OCI-LY1 (cell line): Measurements from ENCODE around the gene TOR1AIP1.

Source experiments
- H2AFZ ChIP-seq: fragments of 200-600 bp; sonication (generic), shearing (Covaris generic); 2 replicates; pipeline ENCODE4 v1.6.0; 2014; ENCODE audit warnings: antibody characterized with exemption, mild to moderate bottlenecking, low read length
- H3F3A ChIP-seq: fragments of 200-600 bp; sonication (generic), shearing (Covaris generic); 2 replicates; pipeline ENCODE4 v1.6.0; 2014; ENCODE audit warnings: mild to moderate bottlenecking, antibody characterized with exemption, low read length, moderate library complexity; ENCODE audit not compliant: insufficient read depth
- H3K27ac ChIP-seq: fragments of 200-600 bp; sonication (generic); 2 replicates; pipeline ENCODE4 v1.5.1; 2014; ENCODE audit warnings: low read length, mixed run types, mild to moderate bottlenecking, low read depth; ENCODE audit not compliant: poor library complexity, severe bottlenecking
- H3K27me3 ChIP-seq: fragments of 200-600 bp; sonication (generic); 2 replicates; pipeline ENCODE4 v1.6.0; 2014; ENCODE audit warnings: antibody characterized with exemption, mild to moderate bottlenecking, low read length, moderate library complexity; ENCODE audit not compliant: insufficient read depth
- H3K36me3 ChIP-seq: fragments of 200-600 bp; sonication (generic); 2 replicates; pipeline ENCODE4 v1.6.1; 2014; ENCODE audit warnings: mild to moderate bottlenecking, antibody characterized with exemption, low read length, moderate library complexity, mixed read lengths; ENCODE audit not compliant: insufficient read depth
- H3K4me1 ChIP-seq: fragments of 200-600 bp; sonication (generic); 2 replicates; pipeline ENCODE4 v1.5.1; 2014; ENCODE audit warnings: mild to moderate bottlenecking, low read length, moderate library complexity; ENCODE audit not compliant: insufficient read depth, severe bottlenecking
- H3K4me2 ChIP-seq: fragments of 200-600 bp; sonication (generic), shearing (Covaris generic); 2 replicates; pipeline ENCODE4 v1.6.1; 2014; ENCODE audit warnings: low read length
- H3K4me3 ChIP-seq: fragments of 200-600 bp; sonication (generic); 2 replicates; pipeline ENCODE4 v1.5.1; 2014; ENCODE audit warnings: low read length, low read depth, mild to moderate bottlenecking, mixed read lengths; ENCODE audit not compliant: poor library complexity, severe bottlenecking
- H3K79me2 ChIP-seq: fragments of 200-600 bp; shearing (Covaris generic); 2 replicates; pipeline ENCODE4 v1.6.1; 2016; ENCODE audit warnings: mixed run types, low read length, mixed read lengths; ENCODE audit not compliant: insufficient read depth
- H3K9ac ChIP-seq: fragments of 200-600 bp; sonication (generic), shearing (Covaris generic); 2 replicates; pipeline ENCODE4 v1.6.1; 2014; ENCODE audit warnings: mild to moderate bottlenecking, low read length, mixed read lengths
- H3K9me2 ChIP-seq: fragments of 200-600 bp; sonication (generic), shearing (Covaris generic); 2 replicates; pipeline ENCODE4 v1.6.1; 2014; ENCODE audit warnings: low read depth, mild to moderate bottlenecking, low read length, mixed read lengths
- H3K9me3 ChIP-seq: fragments of 200-600 bp; shearing (Covaris generic); 2 replicates; pipeline ENCODE4 v1.6.1; 2014; ENCODE audit warnings: low read length, mixed read lengths
- H4K20me1 ChIP-seq: fragments of 200-600 bp; sonication (generic), shearing (Covaris generic); 2 replicates; pipeline ENCODE4 v1.6.0; 2016; ENCODE audit warnings: mild to moderate bottlenecking, low read length; ENCODE audit not compliant: insufficient read depth
- EZH2 ChIP-seq: fragments of 200-600 bp; sonication (generic), shearing (Covaris generic); IDR thresholded peaks from 2 replicates; pipeline ENCODE4 v1.8.0; 2017; ENCODE audit warnings: borderline replicate concordance, mixed run types, mild to moderate bottlenecking, antibody characterized with exemption, low read length, moderate library complexity, mixed read lengths
- TF ChIP-seq, protein P1 (sequence below): fragments of 200-600 bp; sonication (generic), shearing (Covaris generic); IDR thresholded peaks from 2 replicates; pipeline ENCODE4 v1.5.1; 2017; ENCODE audit warnings: mild to moderate bottlenecking, antibody characterized with exemption, low read length, moderate library complexity, mixed read lengths

Gene TOR1AIP1

GRCh38 chr1:179876300-179876715, 5.8 kb upstream of the TOR1AIP1 start:
- Histone ChIP-seq H3K4me1 (peaks cover 58% of the 10 kb centered on the region), H3K36me3 (peaks cover 33% of the 10 kb centered on the region; the same call in 1 of the 2 replicates), H3K4me2 (peak overlapping the region; percentile 96), H4K20me1 (no peaks in the 10 kb centered on the region), H3K4me3 (peak overlapping the region; percentile 98), H3K79me2 (peaks cover 53% of the 10 kb centered on the region), H3K9me3 (no peaks in the 10 kb centered on the region), H3K9me2 (no peaks in the 10 kb centered on the region), H3K27me3 (no peaks in the 10 kb centered on the region), H2AFZ (no peak overlapping the region), H3F3A (no peaks in the 10 kb centered on the region), H3K9ac (peak overlapping the region; percentile 89), H3K27ac (peak overlapping the region; percentile 17)
- no peak for TF ChIP-seq EZH2
- TF ChIP-seq, protein P1, sequence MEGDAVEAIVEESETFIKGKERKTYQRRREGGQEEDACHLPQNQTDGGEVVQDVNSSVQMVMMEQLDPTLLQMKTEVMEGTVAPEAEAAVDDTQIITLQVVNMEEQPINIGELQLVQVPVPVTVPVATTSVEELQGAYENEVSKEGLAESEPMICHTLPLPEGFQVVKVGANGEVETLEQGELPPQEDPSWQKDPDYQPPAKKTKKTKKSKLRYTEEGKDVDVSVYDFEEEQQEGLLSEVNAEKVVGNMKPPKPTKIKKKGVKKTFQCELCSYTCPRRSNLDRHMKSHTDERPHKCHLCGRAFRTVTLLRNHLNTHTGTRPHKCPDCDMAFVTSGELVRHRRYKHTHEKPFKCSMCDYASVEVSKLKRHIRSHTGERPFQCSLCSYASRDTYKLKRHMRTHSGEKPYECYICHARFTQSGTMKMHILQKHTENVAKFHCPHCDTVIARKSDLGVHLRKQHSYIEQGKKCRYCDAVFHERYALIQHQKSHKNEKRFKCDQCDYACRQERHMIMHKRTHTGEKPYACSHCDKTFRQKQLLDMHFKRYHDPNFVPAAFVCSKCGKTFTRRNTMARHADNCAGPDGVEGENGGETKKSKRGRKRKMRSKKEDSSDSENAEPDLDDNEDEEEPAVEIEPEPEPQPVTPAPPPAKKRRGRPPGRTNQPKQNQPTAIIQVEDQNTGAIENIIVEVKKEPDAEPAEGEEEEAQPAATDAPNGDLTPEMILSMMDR, result no peak

DNA sequence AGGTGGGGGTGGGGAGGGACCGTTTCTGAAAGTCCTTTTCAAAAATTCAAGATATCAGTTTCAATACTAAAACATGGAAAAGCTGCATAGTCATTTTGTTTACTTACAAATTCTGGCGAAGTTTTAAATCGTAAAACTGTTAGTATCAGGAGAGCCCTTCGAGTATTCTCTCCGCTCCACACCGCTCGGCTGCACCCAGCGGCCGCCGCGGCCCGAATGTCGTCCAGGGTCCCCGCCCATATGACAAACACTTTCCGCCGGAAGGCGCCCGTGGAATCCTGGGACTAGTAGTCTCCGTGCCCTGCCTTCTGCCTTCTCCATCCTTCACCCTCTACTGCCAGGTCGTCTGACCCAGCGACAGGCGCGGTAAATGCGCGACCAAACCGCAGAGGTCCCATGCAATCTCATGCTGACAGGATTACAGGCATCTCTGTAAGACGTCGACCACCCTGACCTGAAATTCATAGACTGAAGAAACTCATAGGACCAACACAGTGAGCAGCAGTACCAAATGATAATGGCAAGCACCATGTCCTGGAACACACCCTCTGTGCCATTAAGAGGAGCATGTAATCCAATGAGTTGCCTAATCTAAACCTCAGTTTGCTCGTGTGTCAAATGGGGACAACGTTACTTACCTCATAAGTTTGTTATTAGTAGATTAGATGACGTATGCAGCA, 4.4 kb upstream of the TOR1AIP1 start, which contains the start of gene TOR1AIP2:
TSS of gene TOR1AIP2 (minus strand) at position 218 of the 680 bp plus-strand sequence. CDS start 25,138 bp downstream, outside the sequence.
- Histone ChIP-seq H3K27ac (peak within 1 kb of the TSS; percentile 37), H2AFZ (peak within 1 kb of the TSS; percentile 77), H3K27me3 (no peaks in the 10 kb centered on the region), H3K9me3 (no peaks in the 10 kb centered on the region), H3K9me2 (no peaks in the 10 kb centered on the region), H4K20me1 (no peaks in the 10 kb centered on the region), H3K4me3 (peak within 1 kb of the TSS; percentile 98), H3K36me3 (peaks cover 33% of the 10 kb centered on the region; the same call in 1 of the 2 replicates), H3K9ac (peak within 1 kb of the TSS; percentile 89), H3K79me2 (peaks cover 39% of the 10 kb centered on the region), H3K4me2 (peak within 1 kb of the TSS; percentile 96), H3F3A (no peaks in the 10 kb centered on the region), H3K4me1 (peaks cover 49% of the 10 kb centered on the region)
- no peak for TF ChIP-seq EZH2
- TF ChIP-seq, protein P1, result 0 out of 2 replicates have a peak, but pooled peaks have one; percentile 4

DNA sequence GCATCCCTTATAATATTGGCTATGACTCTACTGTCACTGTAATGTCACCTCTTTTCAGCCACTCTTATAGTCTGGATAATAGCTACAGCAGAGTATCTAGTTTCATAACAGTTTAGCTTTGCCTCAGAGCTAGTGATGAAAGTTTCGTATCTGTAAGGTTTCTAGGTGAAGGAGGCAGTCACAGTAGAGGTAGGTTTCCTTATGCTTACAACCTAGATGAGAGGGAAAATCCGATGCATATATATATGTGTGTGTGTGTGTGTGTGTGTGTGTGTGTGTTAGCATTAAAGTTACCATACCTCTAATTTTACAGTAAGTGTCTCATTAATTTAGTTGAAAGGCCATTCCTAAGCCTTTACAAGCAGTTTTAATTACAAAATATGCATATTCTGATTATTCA, 2.3 kb upstream of the TOR1AIP1 start:
- Histone ChIP-seq H3K9me2 (no peaks in the 10 kb centered on the region), H2AFZ (no peak overlapping the region), H3K4me2 (no peak overlapping the region), H3K27me3 (no peaks in the 10 kb centered on the region), H3K27ac (no peak overlapping the region), H3F3A (no peaks in the 10 kb centered on the region; the same call in 1 of the 2 replicates), H3K4me3 (no peak overlapping the region), H3K36me3 (peaks cover 20% of the 10 kb centered on the region; the same call in 1 of the 2 replicates), H3K9ac (no peak overlapping the region), H3K79me2 (peaks cover 25% of the 10 kb centered on the region), H4K20me1 (no peaks in the 10 kb centered on the region), H3K9me3 (no peaks in the 10 kb centered on the region), H3K4me1 (peaks cover 50% of the 10 kb centered on the region)
- TF ChIP-seq, protein P1, result no peak
- no peak for TF ChIP-seq EZH2
